H1 (cell line): ENCODE results near the gene MELTF. TPM values are rescaled to one million over a fixed set of nuclear protein-coding genes. Genes with fewer than 3 reads are reported as not detected.

ENCODE experiments used
- polyA plus RNA-seq, 7 experiments: library from polyadenylated mRNA; depleted of rRNA in 3 of 7; stranded (reverse) in 5 of 7; unstranded in 2 of 7; fragments of >200 nt in 5 of 7; fragments of 200-250 nt in 2 of 7; gene quantifications; 1 replicate in 5 of 7; 2 replicates in 1 of 7; 4 replicates in 1 of 7; pipeline versions ENCODE4 v1.2.1 to v1.2.3, GENCODE V29; 2011 to 2013; ENCODE audit warnings: missing spikeins in 2 of 7, mixed read lengths in 2 of 7
- total RNA-seq: library from RNA; stranded (reverse); fragmentation: NEBNext Ultra II Directional; extraction: Animal tissue kit (Norgen Biotek cat#: 25700); gene quantifications from 2 replicates; pipeline ENCODE4 v1.2.1, GENCODE V29; 2021

MELTF gene
- total and polyA plus RNA-seq, 2 of the 8 experiments (the other 6 are each of a cell fraction or from before 2014, with no cell fraction given), result 1.7 to 3.5 TPM

Other genes starting within 250 kb of the MELTF start
- gene SENP5, start 161.9 kb downstream of the MELTF start, total RNA-seq, result 27.3 TPM in 2 replicates
- 4.8 and 6.7 TPM in 2 replicates for gene SENP5, start 161.9 kb downstream of the MELTF start, polyA plus RNA-seq (2011; rRNA removed)
- 96.7 and 100 TPM in 2 replicates for gene NCBP2, start 87.3 kb downstream of the MELTF start, total RNA-seq
- 34.1 and 35.4 TPM in 2 replicates for gene NCBP2, start 87.3 kb downstream of the MELTF start, polyA plus RNA-seq (2011; rRNA removed)
- gene PIGZ, start 61.0 kb downstream of the MELTF start, total RNA-seq, result not detected in 2 replicates
- 0.32 and 0.57 TPM in 2 replicates for gene PIGZ, start 61.0 kb downstream of the MELTF start, polyA plus RNA-seq (2011; rRNA removed)